Measurements from ENCODE around the gene ZNF763.
"Not testable (repeated sequence)": the region's sequence is repeated elsewhere in the genome, so short reads cannot be mapped to it uniquely, and the experiment has no call there.

Gene ZNF763

DNA sequence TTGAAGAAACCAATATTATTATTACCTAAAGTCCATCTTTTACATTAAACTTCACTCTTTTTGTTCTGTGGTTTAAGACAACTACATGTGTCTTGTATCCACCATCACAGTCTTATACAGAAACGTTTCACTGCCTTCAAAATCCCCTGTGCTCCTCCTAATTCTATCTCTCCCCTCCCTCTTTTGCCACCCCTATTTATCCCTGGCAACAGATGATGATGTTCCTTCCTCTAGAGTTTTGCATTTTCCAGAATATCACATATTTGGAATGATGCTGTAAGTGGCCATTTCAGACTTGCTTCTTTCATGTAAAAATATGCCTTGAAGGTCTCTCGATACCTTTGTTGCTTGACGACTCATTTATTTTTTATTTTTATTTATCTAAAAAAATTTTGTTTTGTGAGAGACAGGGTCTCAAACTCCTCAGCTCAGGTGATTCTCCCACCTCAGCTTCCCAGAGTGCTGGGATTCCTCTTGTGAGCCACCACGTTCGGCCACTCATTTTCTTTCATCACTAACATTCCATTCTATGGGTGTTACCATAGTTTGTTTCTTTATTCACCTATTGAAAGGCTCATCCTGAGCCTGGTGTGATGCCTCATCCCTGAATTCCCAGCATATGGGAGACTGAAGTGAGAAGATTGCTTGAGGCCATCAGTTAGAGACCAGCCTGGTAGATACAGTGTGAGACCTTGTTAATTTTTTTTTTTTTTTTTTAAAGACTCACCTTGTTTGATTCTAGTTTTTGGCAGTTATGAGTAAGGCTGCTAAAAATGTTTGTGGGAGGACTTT lies 8.4 kb downstream of the ZNF763 start:
- no peak for DNase-seq

DNA sequence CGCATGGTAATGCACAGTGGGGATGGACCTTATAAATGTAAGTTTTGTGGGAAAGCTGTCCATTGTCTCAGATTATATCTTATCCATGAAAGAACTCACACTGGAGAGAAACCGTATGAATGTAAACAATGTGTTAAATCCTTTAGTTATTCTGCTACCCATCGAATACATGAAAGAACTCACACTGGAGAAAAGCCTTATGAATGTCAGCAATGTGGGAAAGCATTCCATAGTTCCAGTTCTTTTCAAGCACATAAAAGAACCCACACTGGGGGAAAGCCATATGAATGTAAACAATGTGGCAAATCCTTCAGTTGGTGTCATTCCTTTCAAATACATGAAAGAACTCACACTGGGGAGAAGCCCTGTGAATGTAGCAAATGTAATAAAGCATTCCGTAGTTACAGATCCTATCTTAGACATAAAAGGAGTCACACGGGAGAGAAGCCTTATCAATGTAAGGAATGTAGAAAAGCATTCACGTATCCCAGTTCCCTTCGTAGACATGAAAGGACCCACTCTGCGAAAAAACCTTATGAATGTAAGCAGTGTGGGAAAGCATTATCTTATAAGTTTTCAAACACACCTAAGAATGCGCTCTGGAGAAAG lies 13.8 kb downstream of the ZNF763 start:
- no peak for DNase-seq

DNA sequence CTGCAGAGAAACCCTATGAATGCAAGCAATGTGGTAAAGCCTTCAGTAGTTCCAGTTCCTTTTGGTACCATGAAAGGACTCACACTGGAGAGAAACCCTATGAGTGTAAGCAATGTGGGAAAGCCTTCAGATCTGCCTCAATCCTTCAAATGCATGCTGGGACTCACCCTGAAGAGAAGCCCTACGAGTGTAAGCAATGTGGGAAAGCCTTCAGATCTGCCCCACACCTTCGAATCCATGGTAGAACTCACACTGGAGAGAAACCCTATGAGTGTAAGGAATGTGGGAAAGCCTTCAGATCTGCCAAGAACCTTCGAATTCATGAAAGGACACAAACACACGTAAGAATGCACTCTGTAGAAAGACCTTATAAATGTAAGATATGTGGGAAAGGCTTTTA lies 14.7 kb downstream of the ZNF763 start:
- DNase-seq, result no peak

DNA sequence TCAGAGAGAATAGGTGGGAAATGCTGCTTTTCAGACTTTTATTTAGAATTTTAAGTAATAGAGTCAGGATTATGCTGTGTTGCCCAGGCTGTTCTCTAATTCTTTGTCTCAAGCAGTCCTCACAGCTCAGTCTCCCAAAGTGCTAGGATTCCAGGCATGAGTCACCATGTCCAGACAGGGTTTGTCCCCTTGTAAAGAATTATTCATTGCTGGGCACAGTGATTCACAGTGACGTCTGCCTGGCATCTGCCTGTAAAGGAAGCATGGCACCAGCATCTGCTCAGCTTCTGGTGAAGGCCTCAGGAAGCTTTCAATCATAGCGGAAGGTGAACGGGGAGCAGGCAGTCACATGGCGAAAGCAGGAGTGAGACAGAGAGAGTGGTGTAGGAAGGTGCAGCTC lies 17.7 kb downstream of the ZNF763 start:
- no peak for DNase-seq

DNA sequence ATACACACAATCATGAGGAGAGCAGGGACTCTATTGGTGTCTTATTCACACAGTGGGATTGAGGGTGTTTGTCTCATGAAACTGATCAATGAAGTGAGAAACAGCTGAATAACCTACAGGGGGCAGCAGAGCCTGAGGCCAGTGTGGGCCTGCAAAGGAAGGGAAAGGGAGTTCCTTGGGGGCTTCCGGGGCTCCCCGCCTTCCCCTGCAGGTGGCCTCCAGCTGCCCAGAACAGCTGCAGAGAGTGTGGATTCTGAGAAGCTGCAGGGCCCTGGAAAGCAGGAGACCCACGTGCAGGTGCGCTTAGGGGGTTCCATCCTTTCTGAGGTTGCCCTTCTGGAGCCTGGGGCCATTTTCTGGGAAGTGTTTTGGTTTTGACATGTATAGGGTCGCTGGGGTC lies 20.1 kb downstream of the ZNF763 start:
- DNase-seq, result no peak

DNA sequence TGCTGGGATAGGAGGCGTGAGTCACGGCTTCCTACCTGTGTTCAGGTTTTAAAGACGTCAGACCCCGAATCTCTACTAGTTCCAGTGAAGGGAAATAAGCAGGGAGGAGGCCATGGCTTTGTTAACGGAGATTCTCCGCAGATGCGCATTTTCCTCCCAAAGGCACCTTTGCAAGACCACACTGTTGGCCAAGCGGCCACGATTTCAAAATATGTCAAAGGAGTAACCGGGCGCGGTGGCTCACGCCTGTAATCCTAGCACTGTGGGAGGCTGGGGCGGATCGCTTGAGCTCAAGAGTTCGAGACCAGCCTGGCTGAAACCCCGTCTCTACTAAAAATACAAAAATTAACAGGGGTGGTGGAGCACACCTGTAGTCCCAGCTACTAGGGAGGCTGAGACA lies 21.9 kb downstream of the ZNF763 start:
- no peak for DNase-seq

DNA sequence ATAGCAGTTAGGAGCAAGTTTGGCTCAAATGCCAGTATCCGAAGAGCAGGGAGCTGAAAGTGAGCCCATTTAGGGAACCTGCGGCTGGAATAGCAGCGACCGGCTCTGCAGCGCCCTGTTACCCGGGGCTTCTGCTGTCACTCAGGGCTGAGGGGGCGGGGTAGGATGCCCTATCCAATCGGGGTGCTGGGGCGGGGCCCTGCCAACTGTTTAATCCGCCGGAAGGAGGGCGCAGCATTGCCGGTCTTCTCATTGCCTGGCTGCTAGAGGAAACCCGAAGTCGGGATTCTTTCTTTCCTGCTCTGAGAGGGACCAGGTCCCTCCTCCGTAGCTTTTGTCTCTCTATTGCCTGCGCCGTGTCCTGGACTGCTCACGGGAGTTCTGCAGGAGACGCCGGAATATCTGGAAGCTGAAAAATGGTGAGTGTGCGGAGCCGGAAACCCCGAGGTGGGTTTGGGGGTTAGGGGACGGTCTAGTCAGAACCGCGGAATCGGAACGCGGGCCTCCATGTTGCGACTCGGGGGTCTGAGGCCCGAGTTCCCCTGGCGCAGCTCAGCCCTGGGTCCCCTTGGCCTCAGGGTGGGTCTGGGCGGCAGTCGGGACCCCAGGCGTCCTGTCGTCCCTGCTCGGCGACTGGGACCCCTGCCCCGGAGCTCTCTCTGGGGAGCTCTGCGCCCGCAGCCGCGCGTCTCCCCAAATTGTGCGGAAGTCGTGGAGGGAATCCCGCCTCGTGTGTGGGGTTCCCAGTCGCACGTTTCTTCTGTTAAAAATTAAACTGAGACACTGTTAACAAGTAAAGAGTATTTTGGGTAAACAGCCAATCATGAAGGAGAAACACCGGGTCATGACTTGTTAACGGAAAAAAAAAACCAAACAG lies 22.8 kb downstream of the ZNF763 start:
- peak; percentile 89 for DNase-seq

DNA sequence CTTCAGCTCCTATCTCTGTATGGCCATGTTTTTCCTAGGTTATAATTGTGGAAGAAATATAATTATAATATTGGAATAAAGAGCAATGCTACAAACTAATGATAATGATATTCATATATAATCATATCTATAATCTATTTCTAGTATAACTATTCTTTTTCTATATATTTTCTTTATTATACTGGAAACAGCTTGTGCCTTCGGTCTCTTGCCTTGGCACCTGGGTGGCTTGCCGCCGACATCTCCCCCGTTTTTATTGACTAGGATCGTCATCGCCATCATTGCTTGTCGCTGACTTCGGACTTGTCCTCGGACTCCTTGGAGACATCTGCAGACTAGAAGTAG lies 24.2 kb downstream of the ZNF763 start:
- DNase-seq, result no peak

DNA sequence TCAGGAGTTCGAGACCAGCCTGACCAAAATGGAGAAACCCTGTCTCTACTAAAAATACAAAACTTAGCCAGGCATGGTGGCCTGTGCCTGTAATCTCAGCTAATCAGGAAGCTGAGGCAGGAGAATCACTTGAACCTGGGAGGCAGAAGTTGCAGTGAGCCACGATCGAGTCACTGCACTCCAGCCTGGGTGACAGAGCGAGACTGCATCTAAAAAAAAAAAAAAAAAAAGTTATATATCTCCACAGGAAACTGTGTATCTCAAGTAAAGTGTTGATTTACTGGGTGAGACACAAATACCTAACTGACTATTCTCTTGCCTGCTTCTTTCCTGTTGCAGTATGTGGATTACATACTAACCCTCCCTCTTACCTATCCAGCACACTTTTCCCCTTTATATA lies 27.1 kb downstream of the ZNF763 start:
- DNase-seq, result not testable (repeated sequence)

DNA sequence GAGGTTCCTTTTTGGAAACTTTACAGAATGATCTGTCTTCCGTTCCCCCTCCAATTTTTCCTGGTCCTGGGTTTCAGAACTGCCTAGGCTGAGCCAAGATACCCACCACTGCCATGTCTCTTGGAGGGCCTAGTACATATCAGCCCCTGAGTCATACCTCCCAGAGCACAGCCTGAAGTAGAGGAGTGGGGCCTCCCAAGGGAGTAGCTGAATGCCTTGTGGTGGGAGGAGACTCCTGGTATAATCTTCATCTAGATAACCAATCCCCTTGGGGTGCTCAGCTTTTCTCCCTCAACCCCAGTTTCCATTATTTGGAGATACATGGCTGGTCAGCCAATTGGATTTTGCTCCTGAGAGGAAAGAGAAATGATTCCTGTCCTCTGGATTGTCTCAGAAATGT lies 30.3 kb downstream of the ZNF763 start:
- no peak for DNase-seq

DNA sequence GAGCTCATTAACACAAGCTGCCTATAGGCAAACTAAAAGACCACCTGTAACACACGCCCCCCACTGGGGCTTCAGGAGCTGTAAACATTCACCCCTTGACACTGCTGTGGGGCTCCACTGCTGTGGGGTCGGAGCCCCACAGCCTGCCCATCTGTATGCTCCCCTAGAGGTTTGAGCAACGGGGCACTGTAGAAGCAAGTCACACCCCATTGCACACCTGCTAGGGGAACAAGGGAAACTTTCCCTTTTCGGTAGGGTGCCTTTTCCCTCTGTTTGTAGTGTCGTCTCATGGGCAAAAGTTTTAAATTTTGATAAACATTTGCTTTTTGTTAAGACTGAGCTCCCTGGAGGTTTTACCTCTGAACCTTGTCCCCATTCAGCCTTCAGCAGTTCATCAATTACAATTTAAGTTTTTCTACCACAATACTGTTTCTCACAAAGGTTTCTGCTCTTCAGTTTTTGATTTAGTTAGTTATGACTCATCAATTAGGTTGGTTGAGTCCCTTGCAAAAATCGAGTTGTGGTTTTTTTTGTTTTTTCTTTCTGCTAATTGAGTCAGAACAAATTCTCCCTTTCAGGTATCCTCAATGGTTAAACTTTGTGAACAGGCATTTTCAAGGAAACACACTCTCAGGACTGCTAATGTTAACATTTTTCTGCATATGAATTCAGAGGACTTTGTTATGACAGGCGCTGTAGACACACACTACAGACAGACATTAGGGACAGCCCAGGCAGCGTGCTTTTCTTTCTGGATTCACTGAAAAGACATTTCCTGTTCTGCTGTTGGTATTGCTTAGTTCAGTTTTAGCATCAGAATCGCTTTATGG lies 35.5 kb downstream of the ZNF763 start:
- no peak for DNase-seq

DNA sequence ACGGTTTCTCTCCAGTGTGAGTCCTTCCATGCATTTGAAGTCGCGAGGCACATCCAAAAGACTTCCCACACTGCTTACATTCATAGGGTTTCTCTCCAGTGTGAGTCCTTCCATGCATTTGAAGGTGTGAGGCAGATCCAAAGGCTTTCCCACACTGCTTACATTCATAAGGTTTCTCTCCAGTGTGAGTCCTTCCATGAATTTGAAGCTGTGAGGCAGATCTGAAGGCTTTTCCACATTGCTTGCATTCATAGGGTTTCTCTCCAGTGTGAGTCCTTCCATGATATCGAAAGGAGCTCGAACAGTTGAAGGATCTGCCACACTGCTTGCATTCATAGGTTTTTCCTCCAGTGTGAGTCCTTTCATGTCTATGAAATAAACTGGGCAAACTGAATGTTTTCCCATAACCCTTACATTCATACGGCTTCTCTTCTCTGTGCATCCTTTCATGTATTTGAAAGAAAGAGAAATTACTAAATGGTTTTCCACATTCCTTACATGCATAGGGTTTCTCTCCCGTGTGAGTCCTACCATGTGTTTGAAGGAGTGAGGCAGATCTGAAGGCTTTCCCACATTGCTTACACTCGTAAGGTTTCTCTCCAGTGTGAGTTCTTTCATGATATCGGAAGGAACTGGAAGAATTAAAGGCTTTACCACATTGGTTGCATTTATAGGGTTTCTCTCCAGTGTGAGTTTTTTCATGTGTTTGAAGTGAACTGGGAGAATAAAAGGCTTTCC lies 50.3 kb downstream of the ZNF763 start:
- DNase-seq, result no peak

DNA sequence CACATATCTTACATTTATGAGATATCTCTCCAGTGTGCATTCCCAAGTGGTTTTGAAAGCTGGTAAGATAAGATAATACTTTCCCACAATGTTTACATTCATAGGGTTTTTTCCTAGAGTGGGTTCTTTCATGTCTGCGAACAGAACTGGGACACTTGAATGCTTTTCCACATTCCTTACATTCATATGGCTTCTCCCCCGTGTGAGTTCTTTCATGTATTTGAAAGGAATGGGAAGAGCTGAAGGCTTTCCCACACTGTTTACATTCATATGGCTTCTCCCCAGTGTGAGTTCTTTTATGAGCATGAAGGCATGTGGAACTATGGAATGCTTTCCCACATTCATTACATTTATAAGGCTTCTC lies 50.9 kb downstream of the ZNF763 start:
- DNase-seq, result no peak
